Upper lobe of left lung (tissue), 4 donors: Measurements from ENCODE around the gene IFNG-AS1.

Source experiments
- CTCF ChIP-seq, 6 experiments: fragments of 450-650 bp in 4 of 6; fragments of 200-600 bp in 2 of 6; sonication (generic) in 2 of 6; IDR thresholded peaks; one replicate each; pipeline ENCODE4 v1.5.1; 2016 to 2019; ENCODE audit warnings: antibody characterized with exemption in 6 of 6
- EP300 ChIP-seq, 4 donors: sonication (generic); formaldehyde crosslinking; IDR thresholded peaks; one replicate each; pipeline ENCODE4 v1.5.1; 2017; ENCODE audit warnings: antibody characterized with exemption in 4 of 4, control low read depth in 2 of 4
- POLR2A ChIP-seq, 4 donors: fragments of 450-650 bp; IDR thresholded peaks; one replicate each; pipeline ENCODE4 v1.5.1; 2016 to 2017; ENCODE audit warnings: antibody characterized with exemption in 4 of 4, mild to moderate bottlenecking in 2 of 4
- POLR2AphosphoS5 ChIP-seq, 2 donors: sonication (generic); formaldehyde crosslinking; IDR thresholded peaks; one replicate each; pipeline ENCODE4 v1.5.1; 2017; ENCODE audit warnings: antibody characterized with exemption in 2 of 2

GRCh38 chr12:67964456-67964855 is 24.8 kb upstream of the IFNG-AS1 start:
- TF ChIP-seq CTCF (IDR thresholded peaks at IDR 0.05), result no peak
- TF ChIP-seq POLR2A (IDR thresholded peaks at IDR 0.05), result no peak
- TF ChIP-seq POLR2AphosphoS5 (IDR thresholded peaks at IDR 0.05), result no peak
- no peak for TF ChIP-seq EP300 (IDR thresholded peaks at IDR 0.05)
